GM20000 (cell line): Measurements from ENCODE around the gene RAPGEF2.
"Not testable (repeated sequence)": the region's sequence is repeated elsewhere in the genome, so short reads cannot be mapped to it uniquely, and the experiment has no call there.

Source experiments
- DNase-seq: peaks from one replicate; pipeline ENCODE4 v3.0.0; 2012; ENCODE audit warnings: low spot score
- CTCF ChIP-seq: IDR thresholded peaks from 2 replicates; pipeline ENCODE4 v1.5.1; 2012; ENCODE audit warnings: mild to moderate bottlenecking, control low read depth; ENCODE audit errors: extremely low read depth, missing control alignments

The RAPGEF2 gene

DNA sequence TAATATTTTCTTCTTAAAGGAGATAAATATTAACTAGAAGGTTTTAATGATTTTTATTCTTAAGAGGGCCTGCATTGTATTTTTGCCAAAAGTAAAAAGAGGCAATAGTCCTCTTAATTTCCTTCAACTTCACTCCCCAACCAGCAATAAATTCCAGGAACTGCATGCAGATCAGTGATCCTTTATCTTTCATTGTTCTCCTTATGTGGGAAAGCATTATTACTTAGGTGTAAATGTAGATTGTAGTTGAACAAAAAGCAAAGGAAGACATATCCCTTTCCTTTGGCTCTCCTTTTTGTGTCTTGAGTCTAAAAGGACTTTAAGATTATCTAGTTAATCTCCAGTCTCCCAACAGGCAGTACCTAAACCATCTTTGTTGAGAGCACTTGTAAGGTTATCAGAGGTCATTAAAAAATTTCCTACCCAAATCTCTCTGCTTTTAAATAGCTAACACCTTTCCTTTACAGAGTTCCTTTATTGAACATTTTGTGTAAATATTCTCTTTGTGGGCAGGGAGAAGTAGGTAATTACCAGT lies 55.3 kb downstream of the RAPGEF2 start:
- no peak for TF ChIP-seq CTCF
- no peak for DNase-seq

- no peak for DNase-seq
These were observed 56.1 kb downstream of the RAPGEF2 start for GRCh38 chr4:159158985-159159384.

DNA sequence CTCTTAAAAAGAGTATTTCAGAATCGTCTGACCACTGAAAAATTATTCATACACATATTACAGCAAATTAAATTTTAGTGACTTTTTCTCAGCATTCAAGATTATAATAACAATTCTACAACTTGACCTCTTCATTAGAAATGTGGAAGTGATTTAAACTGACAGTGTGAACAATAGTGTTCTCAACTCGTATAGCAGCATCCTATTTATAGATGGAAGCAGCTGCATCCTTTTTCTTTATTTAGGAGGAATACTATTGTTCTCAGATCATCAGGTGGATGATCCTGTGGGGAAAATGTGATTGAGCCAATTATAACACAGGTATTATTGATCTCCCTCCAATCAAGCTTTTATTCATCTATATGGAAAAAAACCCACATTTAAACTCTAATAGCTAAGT lies 56.7 kb downstream of the RAPGEF2 start:
- DNase-seq, result no peak
- no peak for TF ChIP-seq CTCF

More at GRCh38 chr4:159158985-159159384, 56.1 kb downstream of the RAPGEF2 start:
- TF ChIP-seq CTCF, result no peak

DNA sequence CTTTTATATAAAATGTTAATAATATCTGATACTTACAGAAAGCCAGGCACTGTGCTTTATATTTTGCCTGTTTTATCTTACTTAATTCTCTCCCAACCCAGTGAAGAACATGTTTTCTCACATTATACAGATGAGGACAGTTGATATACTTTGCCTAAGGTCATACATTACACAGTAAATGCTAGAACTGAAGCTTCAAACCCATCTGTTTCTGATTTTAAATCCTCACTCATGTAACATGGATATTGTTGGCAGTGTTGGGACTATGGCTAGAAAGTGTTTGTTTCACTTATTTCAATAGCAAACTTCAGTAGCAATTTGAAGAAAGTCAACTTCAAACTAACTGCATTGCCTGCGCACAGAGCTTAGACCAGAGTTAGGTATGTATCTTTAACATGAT lies 57.4 kb downstream of the RAPGEF2 start:
- TF ChIP-seq CTCF, result no peak
- no peak for DNase-seq

DNA sequence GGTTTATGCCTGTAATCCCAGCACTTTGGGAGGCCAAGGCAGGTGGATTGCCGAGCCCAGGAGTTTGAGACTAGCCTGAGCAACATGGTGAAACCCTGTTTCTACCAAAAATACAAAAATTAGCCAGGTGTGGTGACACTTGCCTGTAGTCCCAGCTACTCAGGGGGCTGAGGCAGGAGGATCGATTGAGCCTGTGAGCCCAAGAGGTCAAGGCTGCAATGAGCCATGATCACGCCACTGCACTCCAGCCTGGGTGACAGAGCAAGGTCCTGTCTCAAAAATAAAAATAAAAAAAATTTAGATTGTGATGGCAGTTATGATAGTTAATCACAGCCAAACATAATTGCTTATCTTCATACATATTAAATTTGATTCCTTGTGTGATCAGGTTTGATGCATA lies 58.6 kb downstream of the RAPGEF2 start:
- not testable (repeated sequence) for DNase-seq

GRCh38 chr4:159162576-159162975 lies 59.7 kb downstream of the RAPGEF2 start:
- DNase-seq, result no peak
- TF ChIP-seq CTCF, result no peak

GRCh38 chr4:159163521-159163920 lies 60.6 kb downstream of the RAPGEF2 start:
- DNase-seq, result no peak
- no peak for TF ChIP-seq CTCF
